Karpas-422 (cell line): ENCODE data around the gene CETP. TPM values are rescaled to one million over a fixed set of nuclear protein-coding genes. Genes with fewer than 3 reads are reported as not detected.
"Not testable (repeated sequence)": the region's sequence is repeated elsewhere in the genome, so short reads cannot be mapped to it uniquely, and the experiment has no call there.

Experiments used
- DNase-seq: peaks from one replicate; pipeline ENCODE4 v3.0.0-alpha.2; 2015
- H2AFZ ChIP-seq: fragments of 200-600 bp; sonication (generic); 2 replicates; pipeline ENCODE4 v1.6.1; 2014; ENCODE audit warnings: antibody characterized with exemption, low read length, mixed read lengths
- H3K27ac ChIP-seq: fragments of 200-600 bp; sonication (generic); 2 replicates; pipeline ENCODE4 v1.5.1; 2014; ENCODE audit warnings: mild to moderate bottlenecking, low read length, moderate library complexity
- H3K27me3 ChIP-seq: fragments of 200-600 bp; sonication (generic); 2 replicates; pipeline ENCODE4 v1.6.1; 2014; ENCODE audit warnings: low read length, mixed read lengths
- H3K36me3 ChIP-seq: fragments of 200-600 bp; sonication (generic); 2 replicates; pipeline ENCODE4 v1.6.1; 2014; ENCODE audit warnings: low read length, mixed read lengths; ENCODE audit not compliant: insufficient read depth
- H3K4me1 ChIP-seq: fragments of 200-600 bp; sonication (generic); 2 replicates; pipeline ENCODE4 v1.6.1; 2014; ENCODE audit warnings: mild to moderate bottlenecking, low read length, mixed read lengths
- H3K4me2 ChIP-seq: fragments of 200-600 bp; sonication (generic); 2 replicates; pipeline ENCODE4 v1.6.1; 2014; ENCODE audit warnings: low read length, low read depth, mild to moderate bottlenecking; ENCODE audit not compliant: poor library complexity, severe bottlenecking
- H3K4me3 ChIP-seq: fragments of 200-600 bp; sonication (generic); 2 replicates; pipeline ENCODE4 v1.5.1; 2014; ENCODE audit warnings: mild to moderate bottlenecking, antibody characterized with exemption, low read length, mixed read lengths
- H3K79me2 ChIP-seq: fragments of 200-600 bp; sonication (generic); 2 replicates; pipeline ENCODE4 v1.6.1; 2014; ENCODE audit warnings: mild to moderate bottlenecking, low read length, mixed read lengths
- H3K9ac ChIP-seq: fragments of 200-600 bp; sonication (generic); 2 replicates; pipeline ENCODE4 v1.6.0; 2014; ENCODE audit warnings: low read length
- H3K9me2 ChIP-seq: fragments of 200-600 bp; sonication (generic), shearing (Covaris generic); replicated peaks from 2 replicates; pipeline ENCODE4 v1.6.0; 2014; ENCODE audit warnings: mild to moderate bottlenecking, low read length, moderate library complexity; ENCODE audit not compliant: insufficient read depth
- H3K9me3 ChIP-seq: fragments of 300-700, 200-600 bp; sonication (generic); 2 replicates; pipeline ENCODE4 v1.6.1; 2014; ENCODE audit warnings: low read length, mixed read lengths
- H4K20me1 ChIP-seq: fragments of 200-600 bp; sonication (generic); 2 replicates; pipeline ENCODE4 v1.6.1; 2014; ENCODE audit warnings: mild to moderate bottlenecking, antibody characterized with exemption, low read length, low read depth; ENCODE audit not compliant: insufficient read depth
- total RNA-seq: library from RNA; depleted of rRNA; stranded (reverse); fragments of >200 nt; shearing (Covaris generic); gene quantifications from 2 replicates; pipeline ENCODE4 v1.2.3, GENCODE V29; 2014; ENCODE audit warnings: low replicate concordance

CETP gene
- total RNA-seq, 1 experiment from 2014 or later = 0.48 TPM

DNA sequence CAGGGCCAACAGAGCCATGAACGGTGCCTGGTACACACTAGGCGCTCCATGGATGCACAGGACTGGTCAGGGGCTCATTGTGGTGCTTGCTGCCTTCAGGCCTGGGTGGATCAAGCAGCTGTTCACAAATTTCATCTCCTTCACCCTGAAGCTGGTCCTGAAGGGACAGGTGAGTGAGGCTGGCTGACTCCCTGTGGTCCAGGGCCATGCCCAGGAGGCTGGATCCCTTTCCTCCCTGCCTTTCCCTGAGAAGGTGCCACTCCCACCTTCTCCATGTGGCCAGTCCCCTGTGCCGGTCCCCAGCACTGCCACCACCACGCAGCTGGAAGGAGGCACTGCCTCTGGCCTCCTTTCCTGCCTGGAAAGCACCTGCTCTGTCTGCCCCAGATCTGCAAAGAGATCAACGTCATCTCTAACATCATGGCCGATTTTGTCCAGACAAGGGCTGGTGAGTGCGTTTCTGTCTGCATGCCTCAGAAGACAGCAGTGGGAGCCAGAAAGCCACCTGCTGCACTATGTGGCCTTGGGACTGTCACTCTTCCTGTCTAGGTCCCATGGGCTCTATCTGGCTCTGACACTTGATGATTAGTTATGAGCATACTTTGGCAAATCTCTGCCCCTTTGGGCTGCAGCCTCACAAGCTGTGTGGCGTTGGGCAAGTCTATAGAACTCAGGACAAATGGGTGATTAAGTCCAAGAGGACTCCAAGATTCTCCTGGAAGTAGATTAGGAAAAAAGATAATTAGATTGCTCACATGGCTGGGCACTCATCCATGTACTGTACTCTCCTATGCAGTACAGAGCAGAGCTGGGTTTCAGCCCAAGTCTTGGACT, 9.4 kb downstream of the CETP start:
- H3K36me3 ChIP-seq = no peaks in the 10 kb centered on the region
- H3K27me3 ChIP-seq = no peaks in the 10 kb centered on the region
- H3K79me2 ChIP-seq = no peaks in the 10 kb centered on the region
- peak overlapping the region; percentile 42; the same call in 1 of the 2 replicates for H3K4me3 ChIP-seq
- no peak overlapping the region for H2AFZ ChIP-seq
- peak; percentile 96 for DNase-seq
- no peaks in the 10 kb centered on the region for H3K9me3 ChIP-seq
- H3K4me2 ChIP-seq = peak overlapping the region; percentile 68
- no peaks in the 10 kb centered on the region for H4K20me1 ChIP-seq
- H3K4me1 ChIP-seq = peaks cover 53% of the 10 kb centered on the region
- peak overlapping the region; percentile 62 for H3K9ac ChIP-seq
- H3K27ac ChIP-seq = peak overlapping the region; percentile 92
- H3K9me2 ChIP-seq = no peaks in the 10 kb centered on the region

DNA sequence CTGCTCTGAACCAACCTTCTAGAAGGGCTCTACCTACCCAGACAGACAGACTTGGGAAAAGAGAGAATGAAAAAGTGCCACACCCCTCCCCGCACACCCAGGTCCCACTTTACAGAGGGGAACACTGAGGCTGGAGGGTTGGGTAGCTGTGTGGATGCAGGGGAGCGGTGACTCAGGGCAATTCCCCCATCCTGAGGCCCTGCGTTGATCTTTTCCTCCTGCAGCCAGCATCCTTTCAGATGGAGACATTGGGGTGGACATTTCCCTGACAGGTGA, 10.0 kb downstream of the CETP start:
- Histone ChIP-seq H4K20me1 (no peaks in the 10 kb centered on the region), H3K9me2 (no peaks in the 10 kb centered on the region), H3K4me3 (peak overlapping the region; percentile 42; the same call in 1 of the 2 replicates), H3K27me3 (no peaks in the 10 kb centered on the region), H3K9ac (peak overlapping the region; percentile 62), H3K4me2 (peak overlapping the region; percentile 68), H3K4me1 (peaks cover 52% of the 10 kb centered on the region), H3K27ac (peak overlapping the region; percentile 92), H2AFZ (no peak overlapping the region), H3K79me2 (no peaks in the 10 kb centered on the region), H3K36me3 (no peaks in the 10 kb centered on the region), H3K9me3 (no peaks in the 10 kb centered on the region)
- no peak for DNase-seq

GRCh38 chr16:56972403-56973293, 10.9 kb downstream of the CETP start:
- Histone ChIP-seq H4K20me1 (no peaks in the 10 kb centered on the region), H3K27me3 (no peaks in the 10 kb centered on the region), H3K4me2 (peak overlapping the region; percentile 68), H3K79me2 (no peaks in the 10 kb centered on the region), H3K9me2 (no peaks in the 10 kb centered on the region), H3K4me3 (no peak overlapping the region), H3K4me1 (peaks cover 52% of the 10 kb centered on the region), H2AFZ (no peak overlapping the region), H3K9me3 (no peaks in the 10 kb centered on the region), H3K27ac (peak overlapping the region; percentile 92), H3K9ac (peak overlapping the region; percentile 62; the same call in 1 of the 2 replicates), H3K36me3 (no peaks in the 10 kb centered on the region)
- DNase-seq = no peak

GRCh38 chr16:56973294-56973689, 11.5 kb downstream of the CETP start:
- H3K4me2 ChIP-seq = peak overlapping the region; percentile 68
- no peaks in the 10 kb centered on the region for H3K27me3 ChIP-seq
- H2AFZ ChIP-seq = no peak overlapping the region
- H4K20me1 ChIP-seq = no peaks in the 10 kb centered on the region
- no peak overlapping the region for H3K9ac ChIP-seq
- DNase-seq = no peak
- H3K9me3 ChIP-seq = no peaks in the 10 kb centered on the region
- H3K79me2 ChIP-seq = no peaks in the 10 kb centered on the region
- H3K4me1 ChIP-seq = peaks cover 55% of the 10 kb centered on the region
- H3K36me3 ChIP-seq = no peaks in the 10 kb centered on the region
- no peak overlapping the region for H3K27ac ChIP-seq
- no peaks in the 10 kb centered on the region for H3K9me2 ChIP-seq
- H3K4me3 ChIP-seq = no peak overlapping the region

- H3K4me3 ChIP-seq, DNase-seq, H2AFZ ChIP-seq, H3K36me3 ChIP-seq, H3K27ac ChIP-seq, H3K9me3 ChIP-seq, H3K79me2 ChIP-seq, H3K27me3 ChIP-seq, H3K9ac ChIP-seq, H3K9me2 ChIP-seq, H4K20me1 ChIP-seq: not testable (repeated sequence)
- H3K4me2 ChIP-seq = peak overlapping the region; percentile 68
- peaks cover 61% of the 10 kb centered on the region for H3K4me1 ChIP-seq
These were observed 12.1 kb downstream of the CETP start for GRCh38 chr16:56973899-56974298.

- H3K27ac ChIP-seq = no peak overlapping the region
- H3K79me2 ChIP-seq = no peaks in the 10 kb centered on the region
- no peak for DNase-seq
- H2AFZ ChIP-seq = no peak overlapping the region
- H4K20me1 ChIP-seq = no peaks in the 10 kb centered on the region
- no peaks in the 10 kb centered on the region for H3K9me2 ChIP-seq
- H3K27me3 ChIP-seq = no peaks in the 10 kb centered on the region
- no peak overlapping the region for H3K9ac ChIP-seq
- no peaks in the 10 kb centered on the region for H3K9me3 ChIP-seq
- H3K4me1 ChIP-seq = peaks cover 69% of the 10 kb centered on the region
- H3K4me2 ChIP-seq = peak overlapping the region; percentile 68
- H3K4me3 ChIP-seq = no peak overlapping the region
- H3K36me3 ChIP-seq = no peaks in the 10 kb centered on the region
These were observed 13.0 kb downstream of the CETP start for GRCh38 chr16:56974549-56975300.

GRCh38 chr16:56975714-56976113, 14.0 kb downstream of the CETP start:
- Histone ChIP-seq H3K4me3 (no peak overlapping the region), H3K9me2 (no peaks in the 10 kb centered on the region), H4K20me1 (no peaks in the 10 kb centered on the region), H3K36me3 (no peaks in the 10 kb centered on the region), H2AFZ (no peak overlapping the region), H3K4me1 (peaks cover 73% of the 10 kb centered on the region), H3K27ac (no peak overlapping the region), H3K27me3 (no peaks in the 10 kb centered on the region), H3K4me2 (no peak overlapping the region), H3K9ac (no peak overlapping the region), H3K79me2 (no peaks in the 10 kb centered on the region), H3K9me3 (no peaks in the 10 kb centered on the region)
- no peak for DNase-seq

- DNase-seq = no peak
- H3K4me1 ChIP-seq = peaks cover 73% of the 10 kb centered on the region
These were observed 15.5 kb downstream of the CETP start for GRCh38 chr16:56977216-56977615.

More at GRCh38 chr16:56977216-56977615, 15.5 kb downstream of the CETP start:
- no peak overlapping the region for H3K9ac ChIP-seq
- no peaks in the 10 kb centered on the region for H4K20me1 ChIP-seq
- H3K36me3 ChIP-seq = no peaks in the 10 kb centered on the region
- no peaks in the 10 kb centered on the region for H3K27me3 ChIP-seq
- H2AFZ ChIP-seq = no peak overlapping the region
- H3K79me2 ChIP-seq = no peaks in the 10 kb centered on the region
- H3K4me2 ChIP-seq = no peak overlapping the region
- H3K27ac ChIP-seq = no peak overlapping the region
- H3K4me3 ChIP-seq = no peak overlapping the region
- no peaks in the 10 kb centered on the region for H3K9me2 ChIP-seq
- H3K9me3 ChIP-seq = no peaks in the 10 kb centered on the region
